Activated CD8-positive, alpha-beta memory T cell treated with anti-CD3 and anti-CD28 coated beads, Interleukin-2, amount 50 U/mL, for 4 hours (primary cell): ENCODE data around the gene RFX2.
A peak's percentile ranks its signal among the peaks of the same experiment; 100 is the strongest.

ENCODE experiments used
- DNase-seq: peaks from one replicate; pipeline ENCODE4 v3.0.0-alpha.2; 2020

The RFX2 gene

DNA sequence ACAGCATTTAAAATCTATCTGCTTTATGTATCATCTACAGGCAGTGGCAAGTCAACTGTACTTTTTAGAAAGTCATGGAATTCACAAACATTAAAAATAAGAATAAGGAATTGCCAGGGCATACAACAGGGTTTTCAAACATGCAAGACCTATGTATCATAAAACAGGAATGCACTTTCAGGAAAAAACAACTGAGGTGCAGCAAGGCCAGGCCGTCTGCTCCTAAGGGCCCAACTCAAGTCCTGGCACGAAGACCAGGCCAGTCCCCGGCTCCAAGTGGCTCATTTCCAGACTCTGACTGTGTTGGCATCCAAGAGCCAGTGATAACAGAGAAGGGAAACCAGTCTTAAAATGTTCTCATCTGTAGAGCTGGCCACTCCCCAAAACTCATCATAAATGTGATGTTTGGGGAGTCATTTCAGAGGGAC is 7.1 kb downstream of the RFX2 start:
- DNase-seq: no peak

- no peak for DNase-seq
Observed at GRCh38 chr19:6101991-6102390, 8.3 kb downstream of the RFX2 start.

DNA sequence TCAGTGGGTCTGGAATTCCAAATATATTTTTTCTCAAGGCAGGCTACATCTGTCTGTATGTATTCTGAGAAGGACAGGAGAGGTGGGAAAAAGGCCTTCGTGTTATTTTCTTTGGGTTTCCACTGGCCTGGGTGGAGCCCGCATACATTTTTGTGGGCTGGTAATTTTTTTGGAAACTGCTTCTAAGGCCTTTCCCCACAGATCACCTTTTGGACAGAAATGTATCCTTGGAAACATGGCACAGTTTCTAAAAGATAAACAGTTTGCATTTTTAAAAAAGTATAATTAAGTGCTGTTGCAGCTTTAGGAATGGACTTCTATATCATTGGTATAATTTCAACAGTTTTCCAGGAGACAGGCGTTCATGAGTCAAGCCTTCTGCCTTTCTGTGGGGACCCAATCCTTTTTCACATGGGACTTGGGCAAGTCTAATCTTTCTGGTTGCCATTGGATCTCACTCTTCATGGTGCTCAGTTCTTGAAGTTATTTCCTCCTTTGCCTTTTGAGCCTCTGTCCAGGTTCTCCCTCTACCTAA is 8.9 kb downstream of the RFX2 start:
- DNase-seq: no peak

DNA sequence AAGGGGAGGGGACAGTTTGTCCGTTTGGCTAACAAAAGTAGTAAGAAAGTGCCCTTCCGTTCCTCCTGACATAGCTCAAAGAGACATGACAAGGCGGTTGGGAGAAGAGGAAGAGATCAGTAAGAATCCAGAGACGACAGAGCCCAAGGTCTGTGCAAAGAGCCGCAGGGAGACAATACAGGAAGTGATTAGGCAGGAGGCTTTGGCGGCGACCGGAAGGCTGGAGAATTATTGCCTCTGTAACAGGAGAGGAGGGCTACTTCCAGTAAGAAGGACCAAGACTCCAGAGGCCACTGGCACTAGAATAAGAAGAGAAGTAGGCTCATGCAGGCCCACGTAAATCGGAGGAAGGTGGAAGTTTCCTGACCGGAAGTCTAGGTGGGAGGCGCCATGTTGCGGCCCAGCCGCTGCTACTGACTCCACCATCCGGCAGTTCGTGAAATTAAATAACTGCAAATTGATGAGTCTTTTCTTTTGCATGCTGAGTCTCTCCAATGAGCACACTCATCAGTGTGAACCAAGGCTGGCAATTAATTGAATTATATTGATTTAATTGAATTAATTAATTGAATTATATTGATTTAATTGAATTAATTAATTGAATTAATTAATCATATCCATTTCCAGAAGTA is 9.9 kb downstream of the RFX2 start:
- peak; percentile 30 for DNase-seq

DNA sequence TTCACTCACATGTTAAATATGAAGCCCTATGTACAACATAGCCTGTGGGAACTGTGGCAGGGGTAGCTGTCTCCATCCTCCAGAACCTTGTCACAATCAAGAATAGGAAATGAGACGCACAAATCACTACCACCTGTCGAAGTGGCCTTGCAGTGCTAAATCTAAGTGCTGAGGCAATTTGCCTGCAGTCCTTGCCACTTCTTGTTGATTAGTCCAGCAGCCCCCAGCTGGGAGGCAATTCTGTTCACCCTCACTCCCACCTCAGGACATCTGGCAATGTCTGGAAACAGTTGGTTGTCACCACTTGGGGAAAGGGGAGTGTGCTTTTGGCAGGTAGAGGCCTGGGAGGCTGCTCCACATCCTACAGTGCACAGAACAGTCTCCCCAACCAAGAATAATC is 10.7 kb downstream of the RFX2 start:
- no peak for DNase-seq

DNA sequence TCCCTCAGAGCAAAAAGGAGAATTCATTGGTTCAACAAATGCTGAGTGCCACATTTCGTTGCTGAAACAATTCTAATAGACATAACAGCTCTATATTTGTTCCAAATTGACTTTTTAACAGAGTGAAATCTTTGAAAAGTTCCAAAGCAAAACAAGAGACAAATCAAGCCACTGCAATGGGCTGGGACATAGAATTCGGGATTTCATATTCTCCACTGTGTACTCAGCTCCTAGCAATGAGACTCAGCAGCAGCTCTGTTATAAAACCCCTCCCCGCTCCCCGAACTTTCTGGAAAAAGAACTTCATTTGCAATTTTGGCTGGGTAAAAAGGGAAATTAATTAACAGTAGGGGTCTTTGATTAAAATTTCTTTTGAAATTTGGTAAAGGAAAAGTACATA is 11.3 kb downstream of the RFX2 start:
- DNase-seq: no peak

- no peak for DNase-seq
Observed at GRCh38 chr19:6098574-6098973, 11.7 kb downstream of the RFX2 start.

- DNase-seq: no peak
Observed at GRCh38 chr19:6097911-6098310, 12.4 kb downstream of the RFX2 start.

DNA sequence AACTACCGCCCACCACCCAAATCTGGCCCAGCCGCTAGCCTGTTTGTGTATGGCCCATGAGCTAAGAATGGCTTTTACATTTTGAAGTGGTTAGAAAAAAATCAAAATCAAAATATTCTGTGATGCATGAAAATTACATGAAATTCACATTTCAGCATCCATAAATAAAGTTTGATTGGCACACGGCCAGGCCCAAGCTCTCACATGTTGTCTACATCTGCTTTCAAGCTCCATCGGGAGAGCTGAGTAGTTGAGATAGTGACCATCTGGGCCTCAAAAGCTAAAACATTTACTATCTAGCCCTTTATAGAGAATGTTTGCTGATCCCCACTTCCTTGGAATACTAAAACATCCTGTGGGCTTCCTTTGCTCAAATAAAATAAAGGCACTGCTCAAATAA is 14.5 kb downstream of the RFX2 start:
- DNase-seq: no peak

- no peak for DNase-seq
Observed at GRCh38 chr19:6092329-6093286, 17.7 kb downstream of the RFX2 start.

DNA sequence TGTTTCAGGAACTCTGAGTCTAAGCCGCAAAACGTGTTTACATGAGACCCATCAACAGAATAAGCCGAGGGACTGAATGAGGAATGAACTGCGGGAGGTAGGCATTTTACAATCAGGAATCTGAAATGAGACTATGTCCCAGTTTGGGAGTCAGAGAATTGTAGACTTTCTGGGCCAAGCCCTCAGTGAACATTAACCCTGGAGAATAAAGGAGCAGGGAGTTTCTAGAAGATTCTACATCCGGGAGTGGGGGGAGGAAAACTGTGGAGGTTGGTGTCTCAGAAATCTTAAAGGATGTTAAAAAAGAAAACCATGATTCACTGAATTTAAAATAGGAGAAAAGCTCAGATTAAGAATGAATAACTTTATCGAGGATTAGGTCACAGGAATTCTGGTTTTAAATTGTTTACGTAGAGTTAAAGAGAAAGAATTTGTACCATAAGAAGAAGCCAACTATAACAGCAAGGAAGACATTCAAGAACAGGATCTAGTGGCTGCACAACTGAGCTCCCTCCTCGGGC is 18.5 kb downstream of the RFX2 start:
- DNase-seq: no peak

DNA sequence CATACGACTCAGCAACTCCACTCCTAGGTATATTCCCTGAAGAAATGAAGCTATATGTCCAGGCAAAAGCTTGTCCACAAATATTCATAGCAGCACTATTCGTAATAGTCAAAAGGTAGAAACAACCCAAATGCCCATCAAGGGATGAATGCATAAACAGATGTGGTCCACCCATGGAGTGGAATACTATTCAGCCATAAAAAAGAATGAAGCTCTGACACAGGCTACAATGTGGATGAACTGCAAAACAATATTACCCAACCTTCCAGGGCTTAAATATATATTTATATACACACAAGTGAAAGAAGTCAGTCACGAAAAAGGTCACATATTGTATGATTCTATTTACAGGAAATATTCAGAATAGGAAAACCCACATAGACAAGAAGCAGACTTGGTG is 19.7 kb downstream of the RFX2 start:
- no peak for DNase-seq

GRCh38 chr19:6088602-6089049 is 21.7 kb downstream of the RFX2 start:
- DNase-seq: no peak

DNA sequence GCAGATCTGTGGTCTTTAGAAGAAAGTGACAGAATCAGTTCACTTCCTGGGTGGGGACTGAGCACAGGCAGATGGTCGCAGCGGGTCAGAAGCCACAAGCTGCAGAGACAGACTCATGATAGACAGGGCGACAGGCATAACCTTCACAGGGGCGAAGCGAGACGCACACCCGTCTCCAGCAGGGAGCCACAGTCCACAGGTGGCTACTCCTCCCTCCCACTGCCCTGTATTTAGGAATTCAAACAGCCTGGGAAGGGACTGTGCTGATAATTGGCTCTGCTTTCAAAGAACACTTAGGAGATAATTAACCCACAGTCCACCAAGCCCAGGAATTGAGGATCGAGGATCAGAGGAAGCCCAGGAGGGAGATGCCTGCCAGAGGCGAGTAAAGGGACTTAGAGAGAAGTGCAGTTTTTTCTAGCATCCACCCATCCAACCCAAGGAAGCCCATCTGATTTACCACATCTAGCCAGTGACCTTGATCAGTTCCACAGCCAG is 23.2 kb downstream of the RFX2 start:
- peak; percentile 47 for DNase-seq

DNA sequence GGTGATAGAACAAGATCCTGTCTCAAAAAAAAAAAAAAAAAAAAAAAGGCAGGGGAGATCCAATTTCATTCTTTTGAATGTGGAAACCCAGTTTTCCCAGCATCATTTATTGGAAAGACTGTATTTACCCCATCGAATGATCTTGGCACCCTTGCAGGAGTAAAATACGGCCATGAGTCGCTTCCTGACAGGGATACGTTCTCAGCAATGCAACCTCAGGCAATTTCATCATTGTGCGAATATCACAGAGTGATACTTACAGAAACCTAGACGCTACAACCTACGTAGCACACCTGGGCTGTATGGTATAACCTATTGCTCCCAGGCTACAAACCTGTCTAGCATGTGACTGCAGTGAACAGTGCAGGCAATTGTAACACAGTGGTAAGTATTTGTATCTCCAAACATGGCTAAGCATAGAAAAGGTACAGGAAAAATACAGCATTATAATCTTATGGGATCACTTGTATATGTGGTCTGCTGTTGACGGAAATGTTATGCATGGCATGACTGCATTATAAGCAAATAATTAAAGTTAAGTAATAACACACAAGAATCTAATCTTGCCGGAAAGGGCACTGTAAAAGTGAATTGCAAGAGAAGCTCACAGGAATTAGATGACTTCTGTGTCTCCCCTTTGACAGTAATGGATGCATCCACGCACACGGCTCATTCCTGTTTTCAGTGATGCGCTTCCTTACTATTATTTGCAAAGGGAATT is 24.1 kb downstream of the RFX2 start:
- no peak for DNase-seq

- DNase-seq: no peak
Observed at GRCh38 chr19:6084821-6085220, 25.5 kb downstream of the RFX2 start.

GRCh38 chr19:6079107-6079506 is 31.2 kb downstream of the RFX2 start:
- no peak for DNase-seq

DNA sequence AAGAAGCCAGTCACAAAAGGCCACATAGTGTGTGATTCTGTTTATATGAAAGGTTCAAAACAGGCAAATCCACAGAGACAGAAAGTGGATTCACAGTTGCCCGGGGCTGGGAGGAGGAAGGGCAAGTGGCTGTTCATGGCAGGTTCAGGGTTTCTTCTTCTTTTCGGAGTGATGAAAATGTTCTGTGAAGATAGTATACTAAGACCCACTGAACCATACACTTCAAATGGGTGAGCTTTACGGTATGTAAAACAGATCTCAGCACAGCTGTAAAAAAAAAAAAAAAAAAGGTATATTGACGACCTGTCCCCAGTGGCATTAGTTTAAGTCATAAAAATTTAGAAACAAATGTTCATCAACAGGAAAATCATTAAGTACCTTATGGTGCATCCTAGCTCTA is 32.2 kb downstream of the RFX2 start:
- DNase-seq: no peak

- no peak for DNase-seq
Observed at GRCh38 chr19:6076675-6077463, 33.4 kb downstream of the RFX2 start.

- no peak for DNase-seq
Observed at GRCh38 chr19:6076291-6076665, 34.0 kb downstream of the RFX2 start.

- DNase-seq: no peak
Observed at GRCh38 chr19:6074709-6075403, 35.4 kb downstream of the RFX2 start.
